GM12878 (cell line): ENCODE results near the gene TM9SF4. TPM values are rescaled to one million over a fixed set of nuclear protein-coding genes. Genes with fewer than 3 reads are reported as not detected.

Experiments used
- ATAC-seq: fragments of 200-7000 bp; cut with Tn5 transposase; 3 replicates; pipeline ENCODE4 v1.9.1; 2020; ENCODE audit warnings: mild to moderate bottlenecking, moderate library complexity
- BruUV-seq: library from RNA; stranded (reverse); fragments of 400-500 nt; replicated peaks from 2 replicates; lab custom pipeline; 2021; lab: Mats Ljungman, UMichigan
- CTCF ChIA-PET: fragments of 300-600 bp; sonication (Branson Sonifier 250); formaldehyde crosslinking; extraction: SDS; loops from one replicate; lab custom pipeline; 2021; ENCODE audit warnings: inconsistent platforms; lab: Yijun Ruan, JAX
- POLR2A ChIA-PET: fragments of 350-600 bp; formaldehyde crosslinking; extraction: SDS; loops from one replicate; lab custom pipeline; 2021; ENCODE audit warnings: inconsistent platforms; lab: Charles Lee
- RAD21 ChIA-PET: fragments of 300-600 bp; sonication (Branson Sonifier 250); formaldehyde crosslinking; loops from one replicate; lab custom pipeline; 2023; ENCODE audit warnings: antibody characterized with exemption; ENCODE audit not compliant: unreplicated experiment; lab: Charles Lee
- SMC1A ChIA-PET: fragments of 300-600 bp; sonication (Branson Sonifier 250); formaldehyde crosslinking; loops from one replicate; lab custom pipeline; 2023; ENCODE audit not compliant: unreplicated experiment, uncharacterized antibody; lab: Charles Lee
- DNase-seq: peaks from one replicate; pipeline ENCODE4 v3.0.0-alpha.2; 2011; ENCODE audit warnings: low read depth, low spot score
- FAIRE-seq: peaks from 3 replicates; lab custom pipeline; 2011; peaks lifted over from hg19 to GRCh38; lab: Jason Lieb, UNC
- H2AFZ ChIP-seq: 2 replicates; pipeline ENCODE4 v1.6.0; 2011; ENCODE audit warnings: low read depth, low read length, control low read depth; ENCODE audit not compliant: control insufficient read depth
- H3K27ac ChIP-seq: 2 replicates; pipeline ENCODE4 v1.5.1; 2011; ENCODE audit warnings: control low read depth; ENCODE audit not compliant: control insufficient read depth, insufficient read depth
- H3K27me3 ChIP-seq, 2 experiments: replicated peaks in 1 of 2; 2 replicates each; pipeline versions ENCODE4 v1.6.0 to v1.6.1; 2011; ENCODE audit warnings: low read length in 1 of 2; ENCODE audit not compliant: control insufficient read depth in 2 of 2, insufficient read depth in 2 of 2
- H3K36me3 ChIP-seq, 2 experiments: 2 replicates each; pipeline ENCODE4 v1.5.1; 2011; ENCODE audit warnings: low read length in 1 of 2; ENCODE audit not compliant: control insufficient read depth in 2 of 2, insufficient read depth in 2 of 2
- H3K4me1 ChIP-seq: 2 replicates; pipeline ENCODE4 v1.6.1; 2011; ENCODE audit warnings: mild to moderate bottlenecking, low read length, moderate library complexity, mixed read lengths; ENCODE audit not compliant: control insufficient read depth, insufficient read depth
- H3K4me2 ChIP-seq: 2 replicates; pipeline ENCODE4 v1.6.0; 2011; ENCODE audit warnings: control low read depth; ENCODE audit not compliant: control insufficient read depth, insufficient read depth
- H3K4me3 ChIP-seq: fragments of 200-600 bp; sonication (generic); 2 replicates; pipeline ENCODE4 v1.5.1; 2016
- H3K79me2 ChIP-seq: 2 replicates; pipeline ENCODE4 v1.6.0; 2011; ENCODE audit warnings: low read length; ENCODE audit not compliant: control insufficient read depth, insufficient read depth
- H3K9ac ChIP-seq: 2 replicates; pipeline ENCODE4 v1.8.0; 2011; ENCODE audit warnings: low read length, control low read depth, mixed read lengths; ENCODE audit not compliant: control insufficient read depth, insufficient read depth
- H3K9me3 ChIP-seq: replicated peaks from 3 replicates; pipeline ENCODE4 v1.5.1; 2011; ENCODE audit warnings: mild to moderate bottlenecking, low read length; ENCODE audit not compliant: control insufficient read depth, insufficient read depth
- H4K20me1 ChIP-seq: 2 replicates; pipeline ENCODE4 v1.6.0; 2011; ENCODE audit not compliant: control insufficient read depth, insufficient read depth
- BACH1 ChIP-seq: fragments of 450-650 bp; IDR thresholded peaks from 2 replicates; pipeline ENCODE4 v1.6.1; 2017; ENCODE audit warnings: mild to moderate bottlenecking, borderline replicate concordance
- BRCA1 ChIP-seq: IDR thresholded peaks from 2 replicates; pipeline ENCODE4 v1.6.1; 2011; ENCODE audit warnings: low read depth, low read length, improper control_type of control experiment
- HCFC1 ChIP-seq: fragments of 150-350 bp; IDR thresholded peaks from 2 replicates; pipeline ENCODE4 v1.6.1; 2014; ENCODE audit warnings: low read length
- NFYB ChIP-seq: IDR thresholded peaks from 2 replicates; pipeline ENCODE4 v1.6.1; 2011; ENCODE audit warnings: low read depth, mild to moderate bottlenecking, low read length, improper control_type of control experiment, moderate library complexity; ENCODE audit not compliant: insufficient read depth
- POLR2AphosphoS2 ChIP-seq: IDR thresholded peaks from 2 replicates; pipeline ENCODE4 v1.6.1; 2011; ENCODE audit warnings: low read depth, mild to moderate bottlenecking, low read length, improper control_type of control experiment, moderate library complexity
- RBBP5 ChIP-seq: fragments of 200-600 bp; sonication (generic); conservative IDR thresholded peaks from 2 replicates; pipeline ENCODE4 v1.6.1; 2016
- SMC3 ChIP-seq: IDR thresholded peaks from 2 replicates; pipeline ENCODE4 v1.6.1; 2011; ENCODE audit warnings: low read length, improper control_type of control experiment, borderline replicate concordance
- WGBS: methylation state at CpG from one replicate; pipeline ENCODE4 v1.1.6; 2016; ENCODE audit warnings: low lambda C conversion rate; ENCODE audit not compliant: insufficient replicate concordance, insufficient coverage; ENCODE audit errors: missing lambda C conversion rate; 5-methylcytosine and 5-hydroxymethylcytosine counted together
- in situ Hi-C: fragments of 300-500 bp; cut with MboI; formaldehyde crosslinking; loops from 9 replicates; pipeline ENCODE4 v1.14.3; 2018; ENCODE audit warnings: mixed read lengths
- intact Hi-C: fragments of 100-400 bp; cut with micrococcal nuclease; formaldehyde crosslinking; loops from one replicate; pipeline ENCODE4 v1.14.2; 2022; ENCODE audit not compliant: unreplicated experiment
- polyA plus RNA-seq, 11 experiments: library from polyadenylated mRNA; depleted of rRNA in 4 of 11; unstranded in 6 of 11; stranded (reverse) in 5 of 11; fragments of >200 nt; fragmentation: Nextera tagmentation in 4 of 11; fragmentation: Illumina TruSeq in 1 of 11; extraction: Ambion mirVana in 4 of 11; extraction: Trizol in 1 of 11; gene quantifications; 1 replicate in 1 of 11; 2 replicates in 10 of 11; pipeline versions ENCODE4 v1.2.1 to v1.2.3, GENCODE V29; 2011 to 2016; ENCODE audit warnings: inconsistent platforms in 2 of 11, missing spikeins in 2 of 11, low read depth in 1 of 11
- total RNA-seq, 4 experiments: library from RNA; depleted of rRNA in 3 of 4; stranded (reverse); fragments of >200 nt in 3 of 4; fragmentation: Illumina TruSeq in 1 of 4; extraction: Trizol in 1 of 4; gene quantifications; 2 replicates each; pipeline versions ENCODE4 v1.2.1 to v1.2.3, GENCODE V29; 2013 to 2021
- TF ChIP-seq, protein P1 (sequence below): fragments of 450-650 bp; formaldehyde crosslinking; IDR thresholded peaks from 2 replicates; pipeline ENCODE4 v1.5.0; 2022; ENCODE audit warnings: mild to moderate bottlenecking, missing genetic modification characterization
- TF ChIP-seq, protein P2 (sequence below): fragments of 450-650 bp; IDR thresholded peaks from 2 replicates; pipeline ENCODE4 v1.6.1; 2016; ENCODE audit warnings: mild to moderate bottlenecking, moderate library complexity, borderline replicate concordance

The TM9SF4 gene
- total and polyA plus RNA-seq, 10 of the 15 experiments (the other 5 are each of a cell fraction or from before 2014, with no cell fraction given): 8.5 to 47.8 (median 24.3) TPM

DNA sequence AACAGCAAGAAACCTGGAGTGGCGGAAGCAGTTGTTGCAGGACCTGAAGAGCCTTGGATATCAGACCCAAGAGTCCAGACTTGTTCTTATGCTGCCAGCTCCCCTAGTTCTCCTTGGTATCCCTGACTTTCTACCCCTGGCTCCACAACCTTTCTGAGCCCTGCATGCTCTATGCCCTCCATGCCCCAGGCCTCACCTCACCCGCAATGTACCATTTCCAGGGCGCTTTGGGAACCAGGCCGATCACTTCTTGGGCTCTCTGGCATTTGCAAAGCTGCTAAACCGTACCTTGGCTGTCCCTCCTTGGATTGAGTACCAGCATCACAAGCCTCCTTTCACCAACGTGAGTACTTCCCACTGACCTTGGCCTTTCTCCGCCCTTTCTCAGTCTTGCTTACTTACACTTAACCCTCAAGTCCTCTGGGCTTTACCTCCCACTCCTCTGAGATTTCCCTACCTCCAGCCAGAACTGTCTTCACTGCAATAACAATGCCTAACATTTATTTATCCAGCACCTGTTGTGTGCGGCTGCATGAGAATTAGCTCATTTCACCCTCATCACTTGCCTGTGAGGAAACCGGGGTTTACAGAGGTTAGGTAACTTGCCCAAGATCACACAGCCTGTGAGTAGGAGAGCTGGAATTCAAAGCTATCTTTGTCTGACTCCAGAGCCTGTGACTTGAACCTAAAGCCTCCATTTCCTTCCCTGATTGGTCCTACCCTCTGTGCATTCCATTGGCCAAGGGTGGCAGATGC is 100.5 kb downstream of the TM9SF4 start:
- no TSS peak for BruUV-seq
- intact Hi-C loops (loop anchor here (5.0 kb wide), 2 partner anchors 77 to 178 kb away; no protein-coding TSS in a partner anchor), in situ Hi-C loops (no loop called here)
- FAIRE-seq: no peak
- Histone ChIP-seq H3K27ac (no peak overlapping the region), H3K4me2 (no peak overlapping the region; the same call in 1 of the 2 replicates), H3K4me3 (no peak overlapping the region), H3K9ac (no peak overlapping the region), H4K20me1 (no peaks in the 10 kb centered on the region; the same call in 1 of the 2 replicates), H2AFZ (no peak overlapping the region), H3K27me3 (no peaks in the 10 kb centered on the region), H3K36me3 (no peaks in the 10 kb centered on the region; a peak in 2 of 4 replicates), H3K79me2 (peaks cover 45% of the 10 kb centered on the region), H3K4me1 (peaks cover 11% of the 10 kb centered on the region), H3K9me3 (no peaks in the 10 kb centered on the region)
- TF ChIP-seq BACH1 (no peak), HCFC1 (no peak), RBBP5 (no peak), SMC3 (no peak), NFYB (no peak), POLR2AphosphoS2 (no peak), BRCA1 (no peak)
- TF ChIP-seq, protein P1, sequence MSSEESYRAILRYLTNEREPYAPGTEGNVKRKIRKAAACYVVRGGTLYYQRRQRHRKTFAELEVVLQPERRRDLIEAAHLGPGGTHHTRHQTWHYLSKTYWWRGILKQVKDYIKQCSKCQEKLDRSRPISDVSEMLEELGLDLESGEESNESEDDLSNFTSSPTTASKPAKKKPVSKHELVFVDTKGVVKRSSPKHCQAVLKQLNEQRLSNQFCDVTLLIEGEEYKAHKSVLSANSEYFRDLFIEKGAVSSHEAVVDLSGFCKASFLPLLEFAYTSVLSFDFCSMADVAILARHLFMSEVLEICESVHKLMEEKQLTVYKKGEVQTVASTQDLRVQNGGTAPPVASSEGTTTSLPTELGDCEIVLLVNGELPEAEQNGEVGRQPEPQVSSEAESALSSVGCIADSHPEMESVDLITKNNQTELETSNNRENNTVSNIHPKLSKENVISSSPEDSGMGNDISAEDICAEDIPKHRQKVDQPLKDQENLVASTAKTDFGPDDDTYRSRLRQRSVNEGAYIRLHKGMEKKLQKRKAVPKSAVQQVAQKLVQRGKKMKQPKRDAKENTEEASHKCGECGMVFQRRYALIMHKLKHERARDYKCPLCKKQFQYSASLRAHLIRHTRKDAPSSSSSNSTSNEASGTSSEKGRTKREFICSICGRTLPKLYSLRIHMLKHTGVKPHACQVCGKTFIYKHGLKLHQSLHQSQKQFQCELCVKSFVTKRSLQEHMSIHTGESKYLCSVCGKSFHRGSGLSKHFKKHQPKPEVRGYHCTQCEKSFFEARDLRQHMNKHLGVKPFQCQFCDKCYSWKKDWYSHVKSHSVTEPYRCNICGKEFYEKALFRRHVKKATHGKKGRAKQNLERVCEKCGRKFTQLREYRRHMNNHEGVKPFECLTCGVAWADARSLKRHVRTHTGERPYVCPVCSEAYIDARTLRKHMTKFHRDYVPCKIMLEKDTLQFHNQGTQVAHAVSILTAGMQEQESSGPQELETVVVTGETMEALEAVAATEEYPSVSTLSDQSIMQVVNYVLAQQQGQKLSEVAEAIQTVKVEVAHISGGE (CRISPR knock-in tag): no peak
- TF ChIP-seq, protein P2, sequence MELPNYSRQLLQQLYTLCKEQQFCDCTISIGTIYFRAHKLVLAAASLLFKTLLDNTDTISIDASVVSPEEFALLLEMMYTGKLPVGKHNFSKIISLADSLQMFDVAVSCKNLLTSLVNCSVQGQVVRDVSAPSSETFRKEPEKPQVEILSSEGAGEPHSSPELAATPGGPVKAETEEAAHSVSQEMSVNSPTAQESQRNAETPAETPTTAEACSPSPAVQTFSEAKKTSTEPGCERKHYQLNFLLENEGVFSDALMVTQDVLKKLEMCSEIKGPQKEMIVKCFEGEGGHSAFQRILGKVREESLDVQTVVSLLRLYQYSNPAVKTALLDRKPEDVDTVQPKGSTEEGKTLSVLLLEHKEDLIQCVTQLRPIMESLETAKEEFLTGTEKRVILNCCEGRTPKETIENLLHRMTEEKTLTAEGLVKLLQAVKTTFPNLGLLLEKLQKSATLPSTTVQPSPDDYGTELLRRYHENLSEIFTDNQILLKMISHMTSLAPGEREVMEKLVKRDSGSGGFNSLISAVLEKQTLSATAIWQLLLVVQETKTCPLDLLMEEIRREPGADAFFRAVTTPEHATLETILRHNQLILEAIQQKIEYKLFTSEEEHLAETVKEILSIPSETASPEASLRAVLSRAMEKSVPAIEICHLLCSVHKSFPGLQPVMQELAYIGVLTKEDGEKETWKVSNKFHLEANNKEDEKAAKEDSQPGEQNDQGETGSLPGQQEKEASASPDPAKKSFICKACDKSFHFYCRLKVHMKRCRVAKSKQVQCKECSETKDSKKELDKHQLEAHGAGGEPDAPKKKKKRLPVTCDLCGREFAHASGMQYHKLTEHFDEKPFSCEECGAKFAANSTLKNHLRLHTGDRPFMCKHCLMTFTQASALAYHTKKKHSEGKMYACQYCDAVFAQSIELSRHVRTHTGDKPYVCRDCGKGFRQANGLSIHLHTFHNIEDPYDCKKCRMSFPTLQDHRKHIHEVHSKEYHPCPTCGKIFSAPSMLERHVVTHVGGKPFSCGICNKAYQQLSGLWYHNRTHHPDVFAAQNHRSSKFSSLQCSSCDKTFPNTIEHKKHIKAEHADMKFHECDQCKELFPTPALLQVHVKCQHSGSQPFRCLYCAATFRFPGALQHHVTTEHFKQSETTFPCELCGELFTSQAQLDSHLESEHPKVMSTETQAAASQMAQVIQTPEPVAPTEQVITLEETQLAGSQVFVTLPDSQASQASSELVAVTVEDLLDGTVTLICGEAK: no peak
- ChIA-PET CTCF (interaction anchor here (0.9 kb wide), 1 partner anchor 149 kb away, joined by 3 read pairs; no protein-coding TSS in a partner anchor), RAD21 (no interaction called here), SMC1A (no interaction called here), POLR2A (interaction anchor here (0.6 to 0.7 kb wide), 2 partner anchors 23 to 85 kb away, joined by 3 to 5 read pairs; no protein-coding TSS in a partner anchor)
- no peak for ATAC-seq
- DNase-seq: no peak
- WGBS: 97% methylated on average over 9 of the region's 9 CpGs
